ENCODE measurements around the gene RFX4.

The RFX4 gene

DNA sequence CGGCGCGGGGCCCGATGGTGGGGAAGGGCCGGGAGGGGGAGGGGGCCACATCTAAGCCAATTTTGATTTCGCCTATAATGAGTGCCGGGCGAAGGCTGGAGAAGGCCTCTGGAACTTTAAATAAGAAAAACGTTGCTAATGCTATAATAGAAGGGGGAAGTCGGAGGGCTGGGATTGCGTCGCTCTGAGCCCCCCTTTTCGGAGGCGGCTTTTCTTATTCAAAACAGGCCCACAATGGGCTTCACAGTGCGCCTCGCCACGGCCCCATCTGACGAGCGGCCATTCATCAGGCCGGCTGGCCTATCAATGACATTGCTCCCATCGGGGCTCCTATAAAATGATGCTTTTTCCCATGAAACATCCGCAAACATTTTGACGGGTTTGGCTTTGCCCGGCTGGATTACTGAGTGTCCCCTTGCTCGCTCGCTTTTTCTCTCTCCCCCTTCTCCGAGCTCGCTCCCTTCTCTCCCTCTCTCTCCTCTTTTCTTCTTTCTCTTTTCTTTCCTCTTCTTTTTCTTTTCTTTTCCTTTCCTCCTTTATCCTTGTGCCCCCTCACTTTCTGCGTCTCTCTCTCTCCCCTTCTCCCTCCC, at the start of gene RFX4:
Gene RFX4, plus strand, starts transcription at position 364 of the 590 bp plus-strand sequence. CDS start 317 bp downstream, outside the sequence.
- no peak for DNase-seq (ENCODE audit: low spot score)

GRCh38 chr12:106541201-106541600, 41.6 kb upstream of the RFX4 start:
- DNase-seq (ENCODE audit: low spot score) = no peak

DNA sequence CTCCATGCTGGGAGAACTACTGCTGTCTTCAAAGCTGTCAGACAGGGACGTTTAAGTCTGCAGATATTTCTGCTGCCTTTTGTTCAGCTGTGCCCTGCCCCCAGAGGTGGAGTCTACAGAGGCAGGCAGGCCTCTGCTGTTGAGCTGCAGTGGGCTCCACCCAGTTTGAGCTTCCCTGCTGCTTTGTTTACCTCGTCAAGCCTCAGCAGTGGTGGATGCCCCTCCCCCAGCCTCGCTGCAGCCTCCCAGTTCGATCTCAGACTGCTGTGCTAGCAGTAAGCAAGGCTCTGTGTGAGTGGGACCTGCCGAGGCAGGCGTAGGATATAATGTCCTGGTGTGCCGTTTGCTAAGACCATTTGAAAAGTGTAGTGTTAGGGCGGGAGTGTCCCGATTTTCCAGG, 31.4 kb upstream of the RFX4 start:
- no peak for DNase-seq (ENCODE audit: low spot score)

GRCh38 chr12:106552228-106552627, 30.6 kb upstream of the RFX4 start:
- no peak for DNase-seq (ENCODE audit: low spot score)

DNA sequence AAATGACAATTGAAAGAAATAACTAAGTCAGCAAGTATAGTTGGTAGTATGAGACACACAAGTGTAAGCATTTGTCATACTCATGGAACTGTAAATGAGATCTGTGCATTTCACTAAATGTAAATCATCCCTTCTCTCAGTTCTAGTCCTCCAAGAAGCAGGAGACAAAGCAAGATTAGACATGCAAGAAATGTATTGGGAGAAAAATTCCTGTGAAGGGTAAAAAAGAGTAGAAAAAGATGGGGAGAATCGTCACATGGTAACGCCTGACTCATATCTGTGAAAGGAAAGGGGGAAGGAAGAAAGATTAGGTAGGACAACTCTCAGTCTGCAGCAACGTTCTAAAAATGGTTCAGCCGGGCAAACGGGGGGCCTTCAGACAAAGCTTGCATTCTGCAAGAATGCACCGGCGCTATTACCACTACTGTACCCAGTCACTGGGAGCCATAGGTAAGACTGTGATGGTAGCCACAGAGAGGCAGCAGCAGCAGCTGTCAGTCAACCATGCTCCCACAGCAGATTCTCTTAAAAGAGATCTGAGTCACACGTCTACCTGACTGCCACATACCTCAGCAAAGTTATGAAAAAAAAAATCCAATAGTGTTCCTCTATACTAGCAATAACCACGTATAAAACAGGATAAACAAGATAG, 18.0 kb upstream of the RFX4 start:
- DNase-seq (ENCODE audit: low spot score) = no peak

DNA sequence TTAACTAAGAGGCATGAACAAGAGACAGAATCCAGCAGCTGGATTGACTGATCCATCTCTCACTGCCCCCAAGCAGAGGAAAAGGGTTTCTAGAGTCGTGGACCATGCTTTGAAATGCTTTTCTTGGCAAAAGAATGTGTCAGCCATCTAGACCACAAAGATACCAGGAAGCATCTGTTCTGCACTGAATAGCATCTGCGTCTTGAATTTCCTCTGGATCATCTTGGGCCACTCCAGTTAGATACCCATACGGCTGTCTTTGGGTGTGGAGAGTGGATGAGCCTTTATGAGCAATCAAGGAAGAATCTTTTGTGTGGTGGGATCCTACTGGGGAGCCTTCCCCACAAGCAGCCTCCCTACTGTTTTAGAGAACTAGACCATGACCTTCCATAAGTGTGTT, 16.0 kb upstream of the RFX4 start:
- no peak for DNase-seq (ENCODE audit: low spot score)

GRCh38 chr12:106573239-106573638, 9.6 kb upstream of the RFX4 start:
- DNase-seq (ENCODE audit: low spot score) = no peak

- DNase-seq (ENCODE audit: low spot score) = no peak
Observed at GRCh38 chr12:106576848-106577247, 6.0 kb upstream of the RFX4 start.

DNA sequence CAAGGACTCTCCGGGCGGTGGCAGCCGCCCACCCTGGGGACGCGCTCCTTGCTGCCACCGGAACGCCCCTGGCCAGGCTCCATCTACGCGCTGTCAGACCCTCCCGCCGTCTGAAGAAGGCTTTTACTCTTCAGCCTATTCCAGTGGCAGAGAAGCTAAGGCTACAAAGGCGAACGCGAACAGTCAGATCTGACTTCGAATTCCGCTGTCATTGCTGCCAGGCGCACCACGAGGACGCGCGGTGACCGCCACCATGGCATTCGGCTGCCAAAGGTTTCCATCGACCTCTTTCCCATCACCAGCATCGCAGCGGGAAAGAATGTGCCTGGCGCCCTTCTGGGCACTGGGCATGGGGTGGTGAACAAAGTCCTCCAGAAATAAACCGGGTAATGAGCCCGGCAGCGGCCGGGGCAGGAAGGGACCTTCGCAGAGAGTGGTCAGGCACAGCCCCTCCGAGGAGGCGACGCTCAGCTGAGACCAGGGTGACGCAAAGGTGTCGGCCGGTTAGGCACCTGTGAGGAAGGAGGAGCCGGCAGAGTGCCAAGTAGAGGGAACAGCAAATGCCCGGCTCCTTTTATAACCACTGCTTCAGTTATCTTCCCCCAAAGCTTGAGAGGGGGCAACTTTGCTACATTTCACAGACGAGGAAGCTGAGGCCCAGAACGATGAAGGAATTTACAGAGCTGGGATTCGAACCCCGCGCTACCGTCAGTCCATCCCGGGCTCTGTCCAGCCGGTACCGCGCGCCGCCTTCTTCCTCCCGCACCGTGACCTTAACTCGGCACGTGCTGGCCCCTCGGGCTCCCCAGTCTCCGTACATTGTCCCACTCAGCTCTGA, 1.9 kb upstream of the RFX4 start:
- DNase-seq (ENCODE audit: low spot score) = no peak

- DNase-seq (ENCODE audit: low spot score) = no peak
Observed at GRCh38 chr12:106581543-106582248, 1.1 kb upstream of the RFX4 start.

- DNase-seq (ENCODE audit: low spot score) = no peak
Observed at GRCh38 chr12:106582249-106582591, 584 bp upstream of the RFX4 start.

DNA sequence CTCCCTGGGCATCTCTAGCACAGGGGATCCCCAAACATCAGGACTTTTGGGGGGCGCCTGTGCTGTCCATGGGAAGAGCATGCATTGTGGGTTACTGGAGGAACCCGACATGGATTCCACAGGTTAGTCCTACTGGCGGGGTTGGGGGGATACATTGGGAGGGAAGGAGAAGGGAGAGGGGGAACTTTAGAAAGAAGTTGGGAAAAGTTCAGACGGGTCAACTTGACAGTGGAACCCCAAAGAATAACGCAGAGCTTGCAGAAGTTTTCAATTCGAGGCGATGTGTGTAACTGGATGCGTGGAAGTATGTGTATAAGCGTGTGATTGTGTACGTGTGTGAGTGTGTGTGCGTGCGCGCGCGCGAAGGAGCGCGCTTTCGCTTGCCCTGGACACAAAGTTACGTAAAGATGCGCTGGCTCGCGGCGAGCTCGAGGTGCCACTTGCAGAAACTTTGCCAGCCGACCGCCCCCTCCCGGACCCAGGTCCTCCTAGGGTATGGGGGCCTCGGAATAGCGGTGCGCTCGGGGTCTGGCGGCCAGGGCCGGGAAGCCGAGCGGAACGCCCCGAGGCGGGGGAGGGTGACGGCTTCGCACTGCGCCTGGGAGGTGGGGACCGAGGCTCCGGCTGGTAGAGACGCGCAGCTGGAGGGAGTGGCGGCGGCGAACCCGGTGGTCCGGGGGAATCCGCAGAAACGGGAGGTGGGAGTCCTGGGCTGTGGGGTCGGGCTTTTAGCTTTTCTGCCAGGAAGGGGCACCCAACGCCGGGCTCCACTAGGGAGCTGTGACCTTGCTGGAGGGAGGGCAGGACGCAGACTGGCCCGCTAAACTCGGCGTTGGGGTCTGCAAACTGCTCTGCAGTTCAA, 669 bp downstream of the RFX4 start:
- no peak for DNase-seq (ENCODE audit: low spot score)

DNA sequence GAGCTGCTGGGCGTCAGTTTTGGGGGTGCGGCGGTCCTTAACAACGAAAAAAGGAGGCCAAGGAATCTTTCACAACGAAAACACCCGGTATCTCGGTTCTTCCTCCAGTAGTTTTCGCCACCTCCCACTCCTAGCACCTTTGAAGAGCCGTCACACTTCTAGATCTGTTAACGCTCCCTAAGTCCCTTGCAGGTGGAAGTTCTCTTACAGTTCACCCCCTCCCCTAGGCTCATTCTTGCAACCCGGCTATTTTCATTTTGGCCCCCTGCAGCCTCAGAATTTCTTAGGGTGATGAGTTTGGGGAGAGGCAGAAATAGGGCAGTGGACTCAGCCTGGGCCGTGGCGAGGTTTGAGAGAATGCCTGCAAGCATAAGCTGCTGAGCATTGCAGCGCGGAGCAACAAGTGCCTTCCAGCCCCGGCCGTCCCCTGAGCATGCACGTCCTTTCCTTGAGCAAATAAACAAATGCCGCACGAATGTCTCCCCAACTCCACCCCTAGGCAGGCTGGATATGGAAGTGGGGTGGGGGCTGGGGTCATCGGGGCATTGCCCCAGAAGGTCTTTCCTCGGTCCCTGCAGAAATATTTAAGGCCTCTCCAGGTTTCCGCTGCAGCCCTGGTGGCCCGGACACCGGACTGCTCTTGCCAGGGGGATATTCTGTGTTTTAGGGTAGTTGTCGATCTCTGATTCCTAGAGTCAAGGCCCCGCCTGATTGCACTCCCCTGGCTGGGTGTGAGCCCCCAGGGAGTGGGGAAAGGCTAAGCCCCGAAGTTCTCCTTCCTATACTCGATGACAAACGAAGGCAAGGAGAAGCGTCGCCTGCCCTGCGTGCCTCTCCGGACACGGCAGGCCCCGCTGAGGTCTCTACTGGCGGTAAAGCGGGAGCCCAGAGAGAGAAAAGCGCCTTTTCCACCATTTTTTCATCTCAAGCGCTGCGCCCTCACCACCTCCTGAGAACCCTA, 1.6 kb downstream of the RFX4 start:
- DNase-seq (ENCODE audit: low spot score) = no peak

DNA sequence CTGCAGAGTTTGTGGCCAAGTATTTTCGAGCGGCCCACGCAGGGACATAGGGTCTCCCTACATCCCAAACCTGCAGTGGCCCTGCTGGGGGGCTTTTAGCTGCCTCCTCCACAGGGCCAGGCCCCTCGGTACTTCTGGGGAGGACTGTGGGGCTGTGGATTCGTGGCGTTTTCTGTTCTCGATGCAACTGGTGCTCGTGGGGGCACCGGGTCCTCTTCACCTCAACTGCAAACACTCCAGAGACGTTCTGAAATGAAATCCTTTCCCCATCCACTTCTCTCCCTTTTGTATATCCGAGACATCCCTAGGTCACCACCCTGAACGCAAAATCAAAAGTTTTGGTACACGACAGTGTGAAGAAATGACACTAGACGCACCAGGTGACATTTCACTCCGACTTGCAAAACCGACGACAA, 2.3 kb downstream of the RFX4 start:
- DNase-seq (ENCODE audit: low spot score) = no peak

DNA sequence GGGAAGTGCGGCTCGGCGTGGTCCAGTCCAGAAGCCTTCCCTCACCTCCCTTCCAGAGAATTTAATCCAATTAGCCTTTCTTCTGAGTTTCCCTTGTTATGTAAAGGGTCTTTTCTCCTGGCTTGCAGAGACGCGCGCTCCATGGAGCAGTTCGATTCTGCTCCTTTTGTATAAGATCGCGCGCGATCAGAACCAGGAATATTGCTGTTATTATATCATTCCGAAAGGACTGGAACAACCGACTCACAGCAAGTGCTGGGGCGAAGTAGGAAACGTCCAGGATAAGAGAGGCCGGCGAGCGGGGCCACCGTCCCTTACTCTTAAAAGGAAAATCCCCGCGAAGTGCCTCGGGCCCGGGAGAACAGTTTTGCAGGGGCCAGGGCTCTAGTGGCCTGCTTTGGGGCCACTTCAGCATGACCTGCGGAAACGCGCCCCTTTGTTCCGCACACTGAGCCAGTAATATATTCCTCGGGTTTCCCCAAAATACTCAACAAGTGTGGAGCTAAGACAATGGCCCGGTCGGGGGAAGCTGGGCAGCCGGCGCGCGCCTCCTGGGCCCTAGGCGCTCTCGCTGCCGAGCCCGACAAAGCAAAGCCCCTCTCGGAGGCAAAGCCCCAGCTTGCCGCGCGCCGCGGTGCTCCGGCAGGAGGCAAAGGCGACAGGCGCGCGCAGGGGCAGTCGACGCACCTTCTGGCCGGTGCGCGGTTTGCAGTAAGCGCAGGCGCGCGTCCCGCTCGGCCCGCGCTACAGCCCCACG, 2.9 kb downstream of the RFX4 start:
- DNase-seq (ENCODE audit: low spot score) = no peak

- DNase-seq (ENCODE audit: low spot score) = no peak
Observed at GRCh38 chr12:106586278-106586802, 3.5 kb downstream of the RFX4 start.

- no peak for DNase-seq (ENCODE audit: low spot score)
Observed at GRCh38 chr12:106586803-106587684, 4.2 kb downstream of the RFX4 start.

DNA sequence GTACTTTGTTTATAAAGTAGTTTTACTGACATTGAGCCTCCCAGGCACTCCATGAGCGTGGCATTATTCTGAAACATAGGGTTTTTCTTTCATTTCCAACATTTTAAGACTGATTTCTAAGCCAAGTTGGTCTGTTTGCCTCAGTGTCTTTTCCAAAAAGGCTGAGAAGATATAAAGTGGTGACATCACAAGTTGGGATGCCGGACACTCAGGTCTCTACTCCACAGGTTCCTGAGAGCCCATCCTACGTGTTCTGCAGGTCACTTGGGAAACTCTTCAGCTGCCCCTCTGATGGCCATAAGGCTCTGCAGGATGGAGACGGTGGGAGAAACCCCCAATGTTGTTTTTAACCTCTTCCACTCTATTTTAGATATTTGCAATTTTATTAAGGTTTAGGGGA, 6.0 kb downstream of the RFX4 start:
- no peak for DNase-seq (ENCODE audit: low spot score)

Measured in left forelimb (tissue), 1 donor.